SJCRH30 (cell line): ENCODE results near the gene LZIC. TPM values are rescaled to one million over a fixed set of nuclear protein-coding genes. Genes with fewer than 3 reads are reported as not detected.

ENCODE experiments used
- DNase-seq, 2 experiments: peaks; one replicate each; pipeline ENCODE4 v3.0.0-alpha.2; 2015 to 2020
- H3K27ac ChIP-seq: fragments of 250-450 bp; sonication (Bioruptor Pico); 2 replicates; pipeline ENCODE4 v1.5.1; 2020; ENCODE audit warnings: mild to moderate bottlenecking, moderate library complexity
- H3K27me3 ChIP-seq: fragments of 250-450 bp; sonication (Bioruptor Pico); 2 replicates; pipeline ENCODE4 v1.5.1; 2020; ENCODE audit warnings: mild to moderate bottlenecking, moderate library complexity
- H3K36me3 ChIP-seq: fragments of 250-450 bp; sonication (Bioruptor Pico); 2 replicates; pipeline ENCODE4 v1.5.1; 2020; ENCODE audit warnings: mild to moderate bottlenecking, moderate library complexity
- H3K4me1 ChIP-seq: fragments of 250-450 bp; sonication (Bioruptor Pico); 2 replicates; pipeline ENCODE4 v1.5.1; 2020; ENCODE audit warnings: mild to moderate bottlenecking, moderate library complexity
- H3K4me3 ChIP-seq: fragments of 250-450 bp; sonication (Bioruptor Pico); 2 replicates; pipeline ENCODE4 v1.5.1; 2020; ENCODE audit warnings: mild to moderate bottlenecking, moderate library complexity
- H3K9me3 ChIP-seq: fragments of 250-450 bp; sonication (Bioruptor Pico); replicated peaks from 2 replicates; pipeline ENCODE4 v1.5.1; 2020; ENCODE audit warnings: mild to moderate bottlenecking, moderate library complexity
- total RNA-seq: library from RNA; depleted of rRNA; stranded (reverse); fragments of >200 nt; shearing (Covaris generic); gene quantifications from 2 replicates; pipeline ENCODE4 v1.2.3, GENCODE V29; 2014; rRNA removed

The LZIC gene
- 68.0 and 69.4 TPM in 2 replicates for total RNA-seq

DNA sequence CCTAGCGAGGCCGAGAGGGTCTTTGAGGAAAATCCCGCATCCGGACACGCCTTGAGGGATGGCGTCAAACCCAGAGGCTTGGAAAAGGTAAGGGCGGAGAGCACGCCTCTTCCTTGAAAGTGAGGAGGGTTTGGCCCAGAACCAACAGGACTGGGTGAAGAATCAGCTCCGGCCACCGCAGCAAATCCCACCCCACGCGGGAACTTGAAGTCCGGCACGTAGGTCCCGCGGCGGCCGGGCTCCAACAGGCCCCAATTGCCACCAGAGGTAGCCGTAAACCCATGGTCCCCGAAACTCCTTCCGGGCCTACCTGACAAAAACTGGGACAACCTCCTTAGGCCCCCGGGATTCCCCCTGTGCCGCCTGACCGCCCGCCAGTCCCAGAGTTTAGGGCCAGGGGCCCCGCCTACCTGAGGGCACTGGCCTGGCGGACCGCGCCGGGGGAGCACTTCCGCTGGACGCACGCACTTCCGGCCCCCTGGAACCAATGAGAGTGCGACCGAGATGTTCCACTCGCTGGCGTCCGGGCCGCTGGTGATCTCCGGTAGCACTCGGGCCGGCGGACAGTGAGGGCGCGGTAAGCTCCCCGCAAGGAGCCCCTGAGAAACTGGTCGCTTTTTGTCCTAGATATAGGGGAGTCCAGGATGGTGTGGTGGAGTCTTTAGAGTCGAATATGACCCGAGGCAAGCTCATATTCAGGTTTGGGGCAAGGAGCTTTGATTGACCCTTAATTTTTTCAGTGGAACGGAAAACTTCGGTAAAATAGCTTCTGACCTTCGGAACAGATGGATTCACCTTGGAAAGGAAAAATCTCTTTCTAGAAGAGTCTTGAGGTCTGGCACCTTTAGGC is at the start of gene LZIC, which contains the start of gene NMNAT1:
TSS of gene LZIC (minus strand) at position 453 of the 850 bp plus-strand sequence. CDS start 6,772 bp downstream, outside the sequence.
TSS of gene NMNAT1 (plus strand) at position 537 of the 850 bp plus-strand sequence. CDS start 28,599 bp downstream, outside the sequence.
- Histone ChIP-seq H3K27ac (peak within 1 kb of the TSS; percentile 78), H3K27me3 (no peaks in the 10 kb centered on the region), H3K36me3 (peaks cover 10% of the 10 kb centered on the region; the same call in 1 of the 2 replicates), H3K9me3 (no peaks in the 10 kb centered on the region), H3K4me1 (0 out of 2 replicates have a peak, but pooled peaks cover 2% of the 10 kb centered on the region), H3K4me3 (peak within 1 kb of the TSS; percentile 80)
- DNase-seq = peak; percentile 93 to 96

- no peak overlapping the region for H3K4me3 ChIP-seq
- no peaks in the 10 kb centered on the region for H3K9me3 ChIP-seq
- no peak overlapping the region for H3K27ac ChIP-seq
- no peak for DNase-seq
- no peaks in the 10 kb centered on the region for H3K36me3 ChIP-seq
- H3K4me1 ChIP-seq = no peaks in the 10 kb centered on the region
- no peaks in the 10 kb centered on the region for H3K27me3 ChIP-seq
These were observed 49.7 kb upstream of the LZIC start for GRCh38 chr1:9992910-9993309.

DNA sequence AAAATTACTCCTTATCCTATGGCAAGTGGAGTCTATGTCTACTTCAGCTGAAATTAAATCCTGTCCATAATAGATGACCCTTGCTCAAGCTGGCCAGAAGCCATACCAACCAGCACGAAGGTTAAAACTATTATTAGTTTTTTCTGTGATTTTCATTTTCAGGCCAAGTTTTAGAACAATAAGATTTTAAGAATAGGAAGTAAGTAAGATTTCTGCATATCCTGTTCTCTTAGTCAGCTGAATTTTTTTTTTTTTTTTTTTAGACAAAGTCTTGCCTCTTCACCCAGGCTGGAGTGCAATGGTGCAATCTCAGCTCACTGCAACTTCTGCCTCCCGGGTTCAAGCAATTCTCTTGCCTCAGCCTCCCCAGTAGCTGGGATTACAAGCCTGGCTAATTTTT is 47.8 kb upstream of the LZIC start:
- Histone ChIP-seq H3K27me3 (no peaks in the 10 kb centered on the region), H3K4me1 (no peaks in the 10 kb centered on the region), H3K9me3 (no peaks in the 10 kb centered on the region), H3K4me3 (no peak overlapping the region), H3K27ac (no peak overlapping the region), H3K36me3 (no peaks in the 10 kb centered on the region)
- DNase-seq = no peak

DNA sequence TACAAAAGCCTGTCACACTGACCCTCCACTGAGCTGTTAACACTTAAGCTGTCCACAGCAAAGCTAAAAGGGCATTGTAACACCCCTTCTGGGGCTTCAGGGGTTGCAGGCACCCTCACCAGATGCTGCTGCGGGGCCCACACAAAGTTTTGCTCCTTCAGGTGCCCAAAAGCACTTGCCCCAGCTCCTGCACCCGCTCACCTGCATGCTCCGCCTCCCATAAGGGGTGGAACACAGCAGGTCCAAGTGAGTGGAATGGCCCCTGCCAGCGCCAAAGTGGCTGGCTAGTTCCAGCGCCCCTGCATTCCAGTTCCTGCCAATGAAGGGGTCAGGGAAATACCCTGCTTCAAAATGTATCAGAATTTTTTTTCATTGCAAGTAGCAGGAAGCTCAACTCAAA is 46.6 kb upstream of the LZIC start:
- Histone ChIP-seq H3K36me3 (no peaks in the 10 kb centered on the region), H3K4me1 (no peaks in the 10 kb centered on the region), H3K9me3 (no peaks in the 10 kb centered on the region), H3K27ac (no peak overlapping the region), H3K27me3 (no peaks in the 10 kb centered on the region), H3K4me3 (no peak overlapping the region)
- DNase-seq = no peak

DNA sequence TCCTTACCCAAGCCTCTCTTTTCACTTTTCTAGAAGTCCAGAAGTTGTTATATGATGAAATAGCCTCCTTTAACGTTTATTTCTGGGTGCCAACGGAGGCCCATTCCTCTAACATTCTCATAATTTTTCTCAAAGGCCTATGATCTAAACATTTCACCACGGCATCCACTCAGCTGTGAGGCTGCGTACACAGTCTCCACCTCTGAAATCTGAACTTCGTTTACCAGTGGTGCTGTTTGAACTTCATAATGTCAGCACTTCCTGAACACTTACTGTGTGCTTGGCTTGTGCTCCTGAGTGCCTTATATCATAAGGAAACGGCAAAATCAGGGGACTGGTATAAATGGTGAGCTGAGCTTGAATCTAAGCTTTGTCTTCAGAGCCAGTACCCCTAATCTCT is 41.8 kb upstream of the LZIC start:
- DNase-seq = no peak
- no peaks in the 10 kb centered on the region for H3K9me3 ChIP-seq

GRCh38 chr1:9984253-9984652 is 41.1 kb upstream of the LZIC start:
- H3K4me1 ChIP-seq = no peaks in the 10 kb centered on the region
- DNase-seq = no peak
- no peaks in the 10 kb centered on the region for H3K36me3 ChIP-seq
- H3K27ac ChIP-seq = no peak overlapping the region
- no peak overlapping the region for H3K4me3 ChIP-seq
- H3K9me3 ChIP-seq = no peaks in the 10 kb centered on the region
- no peaks in the 10 kb centered on the region for H3K27me3 ChIP-seq

More for the DNA sequence above, 41.8 kb upstream of the LZIC start:
- no peaks in the 10 kb centered on the region for H3K4me1 ChIP-seq
- no peaks in the 10 kb centered on the region for H3K27me3 ChIP-seq
- H3K4me3 ChIP-seq = no peak overlapping the region
- H3K36me3 ChIP-seq = no peaks in the 10 kb centered on the region
- no peak overlapping the region for H3K27ac ChIP-seq

DNA sequence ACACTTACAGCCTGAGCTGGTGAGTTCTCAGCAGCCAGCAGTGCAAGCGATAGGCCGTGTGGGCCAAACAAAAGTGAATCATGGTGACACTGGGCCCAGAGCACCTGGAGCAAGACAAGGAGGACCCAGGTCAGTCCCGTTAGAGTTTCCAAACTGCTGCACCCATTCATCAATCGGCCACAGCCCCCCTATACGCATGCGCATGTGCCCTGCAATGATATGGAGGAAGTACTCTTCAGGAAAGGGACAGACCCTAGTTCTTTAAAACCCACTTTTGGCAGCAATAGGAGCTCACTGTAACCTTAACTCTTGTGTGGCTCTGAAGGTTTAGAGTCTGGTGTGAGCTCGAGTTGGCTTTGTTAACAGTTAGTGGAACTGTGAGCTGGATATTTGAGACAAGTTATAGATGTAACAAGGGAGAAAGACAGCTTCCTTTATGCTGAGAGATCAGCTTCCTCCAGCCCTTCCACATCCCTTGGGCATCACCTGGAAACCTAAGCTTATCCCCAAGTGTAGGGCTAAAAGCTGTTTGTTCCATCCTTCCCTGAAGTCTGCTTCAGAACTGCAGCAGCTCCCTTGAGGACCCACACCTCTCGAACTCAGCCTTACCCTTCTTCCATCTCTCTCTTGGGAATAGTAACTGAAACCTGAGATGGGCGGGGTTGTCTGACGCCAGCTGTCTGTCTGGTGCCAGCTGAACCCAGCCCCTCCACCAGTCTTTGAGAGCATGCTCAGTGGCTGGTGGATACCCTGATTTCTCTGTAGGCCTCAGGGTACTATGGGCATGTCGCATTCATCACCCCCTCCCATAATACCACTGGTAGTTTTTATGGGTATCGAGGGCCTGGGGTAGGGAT is 17.7 kb upstream of the LZIC start:
- Histone ChIP-seq H3K4me3 (peak overlapping the region; percentile 10; the same call in 1 of the 2 replicates), H3K27ac (peak overlapping the region; percentile 16; the same call in 1 of the 2 replicates)
- peak; percentile 88 to 93 for DNase-seq

GRCh38 chr1:9960011-9960410 is 16.8 kb upstream of the LZIC start:
- Histone ChIP-seq H3K27me3 (no peaks in the 10 kb centered on the region), H3K4me3 (no peak overlapping the region), H3K9me3 (no peaks in the 10 kb centered on the region), H3K27ac (no peak overlapping the region; the same call in 1 of the 2 replicates), H3K4me1 (peaks cover 14% of the 10 kb centered on the region), H3K36me3 (no peaks in the 10 kb centered on the region)
- DNase-seq = no peak

More for the DNA sequence above, 17.7 kb upstream of the LZIC start:
- peaks cover 14% of the 10 kb centered on the region for H3K4me1 ChIP-seq
- no peaks in the 10 kb centered on the region for H3K9me3 ChIP-seq
- H3K36me3 ChIP-seq = no peaks in the 10 kb centered on the region
- no peaks in the 10 kb centered on the region for H3K27me3 ChIP-seq

GRCh38 chr1:9957726-9958125 is 14.5 kb upstream of the LZIC start:
- no peak overlapping the region for H3K27ac ChIP-seq

GRCh38 chr1:9946315-9946714 is 3.1 kb upstream of the LZIC start:
- DNase-seq = no peak
- 0 out of 2 replicates have a peak, but pooled peaks cover 2% of the 10 kb centered on the region for H3K36me3 ChIP-seq
- H3K27ac ChIP-seq = no peak overlapping the region
- no peaks in the 10 kb centered on the region for H3K9me3 ChIP-seq
- H3K4me3 ChIP-seq = no peak overlapping the region
- 0 out of 2 replicates have a peak, but pooled peaks cover 2% of the 10 kb centered on the region for H3K4me1 ChIP-seq
- H3K27me3 ChIP-seq = no peaks in the 10 kb centered on the region

More at GRCh38 chr1:9957726-9958125, 14.5 kb upstream of the LZIC start:
- H3K4me3 ChIP-seq = no peak overlapping the region
- no peaks in the 10 kb centered on the region for H3K27me3 ChIP-seq
- no peaks in the 10 kb centered on the region for H3K9me3 ChIP-seq
- H3K4me1 ChIP-seq = peaks cover 14% of the 10 kb centered on the region
- no peaks in the 10 kb centered on the region for H3K36me3 ChIP-seq
- no peak for DNase-seq

DNA sequence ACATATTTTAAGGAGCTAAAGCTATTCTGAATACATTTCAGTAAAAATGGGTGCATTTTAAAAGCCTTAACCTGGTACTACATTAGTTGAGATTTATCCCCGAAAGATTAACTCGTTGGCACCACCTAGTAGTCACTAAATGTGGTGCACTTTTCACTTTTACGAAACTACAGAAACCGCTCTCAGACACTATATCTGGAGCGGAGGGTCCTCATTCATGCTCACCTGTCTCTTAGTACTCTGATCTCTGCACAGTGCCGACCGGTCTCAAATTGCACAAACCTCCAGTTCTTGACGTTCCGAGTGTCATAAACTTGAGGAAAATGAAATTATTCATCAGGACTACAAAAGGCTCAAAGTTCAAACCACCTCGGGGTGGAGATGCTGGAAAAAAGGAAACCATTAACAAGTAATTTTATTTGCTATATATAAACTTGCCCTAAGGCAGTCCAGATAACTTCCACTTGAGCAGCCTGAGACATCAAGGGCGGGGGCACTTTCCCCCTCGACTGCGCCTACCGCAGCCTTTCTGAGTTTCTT is 722 bp downstream of the LZIC start:
- no peaks in the 10 kb centered on the region for H3K27me3 ChIP-seq
- DNase-seq = peak; percentile 35 to 78

GRCh38 chr1:9929431-9930385 is 13.5 kb downstream of the LZIC start:
- Histone ChIP-seq H3K9me3 (no peaks in the 10 kb centered on the region), H3K4me1 (peaks cover 44% of the 10 kb centered on the region), H3K27ac (peak overlapping the region; percentile 84), H3K36me3 (peaks cover 35% of the 10 kb centered on the region), H3K27me3 (no peaks in the 10 kb centered on the region), H3K4me3 (no peak overlapping the region)
- peak; percentile 93 to 97 for DNase-seq

More for the DNA sequence above, 722 bp downstream of the LZIC start:
- peak overlapping the region; percentile 78 for H3K27ac ChIP-seq
- peaks cover 10% of the 10 kb centered on the region; the same call in 1 of the 2 replicates for H3K36me3 ChIP-seq
- H3K4me3 ChIP-seq = peak overlapping the region; percentile 80
- H3K9me3 ChIP-seq = no peaks in the 10 kb centered on the region
- H3K4me1 ChIP-seq = 0 out of 2 replicates have a peak, but pooled peaks cover 2% of the 10 kb centered on the region

DNA sequence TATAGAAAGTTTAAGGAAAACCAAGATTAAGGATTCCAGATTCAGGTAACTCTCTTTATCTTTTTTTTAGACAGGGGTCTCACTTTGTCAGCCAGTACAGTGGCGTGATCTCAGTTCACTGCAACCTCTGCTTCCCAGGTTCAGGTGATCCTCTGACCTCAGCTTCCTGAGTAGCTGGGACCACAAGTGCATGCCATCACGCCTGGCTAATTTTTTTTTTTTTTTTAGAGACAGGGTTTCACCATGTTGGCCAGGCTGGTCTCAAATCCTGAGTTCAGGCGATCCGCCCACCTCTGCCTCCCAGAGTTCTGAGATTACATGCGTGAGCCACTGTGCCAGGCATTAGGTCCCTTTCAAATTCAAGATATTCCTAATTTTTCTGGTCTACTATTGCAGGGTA is 15.9 kb downstream of the LZIC start:
- Histone ChIP-seq H3K9me3 (no peaks in the 10 kb centered on the region), H3K27ac (peak overlapping the region; percentile 21)
- DNase-seq = peak in 1 of 2 experiments; percentile 39

More for the DNA sequence above, 15.9 kb downstream of the LZIC start:
- no peaks in the 10 kb centered on the region for H3K27me3 ChIP-seq
- peaks cover 26% of the 10 kb centered on the region for H3K36me3 ChIP-seq
- no peak overlapping the region for H3K4me3 ChIP-seq
- peaks cover 44% of the 10 kb centered on the region for H3K4me1 ChIP-seq
